Naive thymus-derived CD8-positive, alpha-beta T cell (primary cell): ENCODE data around the gene FRA10AC1. TPM values are rescaled to one million over a fixed set of nuclear protein-coding genes. Genes with fewer than 3 reads are reported as not detected.
"Not testable (repeated sequence)": the region's sequence is repeated elsewhere in the genome, so short reads cannot be mapped to it uniquely, and the experiment has no call there.

Source experiments
- ATAC-seq, 2 donors: fragments of 150-1000 bp; cut with Tn5 transposase in 1 of 2; sonication (Bioruptor Pico), chemical (Tn5 transposase) in 1 of 2; 1 replicate in 1 of 2; 2 replicates in 1 of 2; pipeline ENCODE4 v1.10.0; 2021; ENCODE audit warnings: mild to moderate bottlenecking in 2 of 2, moderate library complexity in 2 of 2
- POLR2A ChIA-PET: fragments of 350-600 bp; sonication (Branson Sonifier 250); formaldehyde crosslinking; loops from one replicate; lab custom pipeline; 2021; ENCODE audit warnings: antibody characterized with exemption; lab: Charles Lee
- DNase-seq, 10 donors: peaks; one replicate each; pipeline versions ENCODE4 v3.0.0 to v3.0.0-alpha.2; 2020 to 2022
- H3K27ac Mint-ChIP-seq, 10 donors: one replicate each; pipeline ENCODE4 v1.8.0; 2020 to 2022; ENCODE audit warnings: mild to moderate bottlenecking in 10 of 10, mixed read lengths in 10 of 10, moderate library complexity in 4 of 10, inconsistent platforms in 1 of 10
- H3K27me3 Mint-ChIP-seq, 5 donors: one replicate each; pipeline ENCODE4 v1.8.0; 2021 to 2022; ENCODE audit warnings: mixed read lengths in 5 of 5
- H3K36me3 Mint-ChIP-seq, 3 donors: one replicate each; pipeline ENCODE4 v1.8.0; 2020 to 2022; ENCODE audit warnings: mixed read lengths in 3 of 3, mild to moderate bottlenecking in 2 of 3, inconsistent platforms in 1 of 3
- H3K4me1 Mint-ChIP-seq, 4 donors: one replicate each; pipeline ENCODE4 v1.8.0; 2021 to 2022; ENCODE audit warnings: mixed read lengths in 4 of 4
- H3K4me3 Mint-ChIP-seq, 10 donors: one replicate each; pipeline ENCODE4 v1.8.0; 2020 to 2022; ENCODE audit warnings: mild to moderate bottlenecking in 10 of 10, mixed read lengths in 10 of 10, moderate library complexity in 6 of 10, inconsistent platforms in 1 of 10
- H3K9me3 Mint-ChIP-seq, 9 donors: one replicate each; pipeline ENCODE4 v1.8.0; 2020 to 2022; ENCODE audit warnings: mixed read lengths in 9 of 9, mild to moderate bottlenecking in 3 of 9, inconsistent platforms in 1 of 9, moderate library complexity in 1 of 9
- polyA plus RNA-seq, 3 donors: library from polyadenylated mRNA; unstranded; fragments of 300-500 nt; fragmentation: Illumina TruSeq; gene quantifications; one replicate each; pipeline ENCODE4 v1.2.3, GENCODE V29; 2021
- total RNA-seq, 8 experiments: library from RNA in 2 of 8; stranded (reverse) in 2 of 8; gene quantifications; one replicate each; pipeline ENCODE4 v1.2.3 and lab custom pipeline; 2021 to 2026

Gene FRA10AC1
- total and polyA plus RNA-seq, 5 experiments from 2014 or later, result 5.8 to 28.9 (median 6.8) TPM

GRCh38 chr10:93696582-93696981 is 5.8 kb downstream of the FRA10AC1 start:
- ATAC-seq, H3K27me3 Mint-ChIP-seq, H3K9me3 Mint-ChIP-seq, H3K27ac Mint-ChIP-seq, POLR2A ChIA-PET, H3K4me3 Mint-ChIP-seq, DNase-seq: not testable (repeated sequence)
- H3K36me3 Mint-ChIP-seq, result peaks cover 4 to 67% (median 20%) of the 10 kb centered on the region in 3 donors
- peaks cover 11 to 42% (median 27%) of the 10 kb centered on the region in 4 donors for H3K4me1 Mint-ChIP-seq

- Mint-ChIP-seq H3K27ac (peak overlapping the region in 1 of 10 donors; percentile 49), H3K4me1 (peaks cover 11 to 39% (median 25%) of the 10 kb centered on the region in 4 donors), H3K9me3 (no peaks in the 10 kb centered on the region), H3K4me3 (no peak overlapping the region), H3K27me3 (no peaks in the 10 kb centered on the region), H3K36me3 (peaks cover 4 to 73% (median 23%) of the 10 kb centered on the region in 3 donors)
- POLR2A ChIA-PET, result no interaction called here
- DNase-seq (no peak), ATAC-seq (no peak)
Measured at GRCh38 chr10:93695740-93696139, 6.7 kb downstream of the FRA10AC1 start.

- no peaks in the 10 kb centered on the region for H3K27me3 Mint-ChIP-seq
- DNase-seq (no peak), ATAC-seq (no peak)
- peaks cover 0 to 9% (median 3%) of the 10 kb centered on the region in 4 donors for H3K4me1 Mint-ChIP-seq
- no peak overlapping the region for H3K27ac Mint-ChIP-seq
- H3K36me3 Mint-ChIP-seq, result peaks cover 0 to 64% (median 16%) of the 10 kb centered on the region in 3 donors
- POLR2A ChIA-PET, result interaction anchor here (1.6 kb wide), 1 partner anchor 11 kb away, joined by 4 read pairs; no protein-coding TSS in a partner anchor
- H3K4me3 Mint-ChIP-seq, result no peak overlapping the region
- H3K9me3 Mint-ChIP-seq, result no peaks in the 10 kb centered on the region
Measured at GRCh38 chr10:93687737-93688136, 14.7 kb downstream of the FRA10AC1 start.

- Mint-ChIP-seq H3K9me3 (no peaks in the 10 kb centered on the region), H3K27ac (no peak overlapping the region), H3K27me3 (no peaks in the 10 kb centered on the region), H3K4me3 (no peak overlapping the region), H3K36me3 (peaks cover 0 to 36% (median 6%) of the 10 kb centered on the region in 3 donors), H3K4me1 (no peaks in the 10 kb centered on the region)
- ATAC-seq (no peak), DNase-seq (no peak)
- POLR2A ChIA-PET, result interaction anchor here (0.6 kb wide), 1 partner anchor 1265 kb away, joined by 3 read pairs; no protein-coding TSS in a partner anchor
Measured at GRCh38 chr10:93680412-93681047, 21.9 kb downstream of the FRA10AC1 start.

GRCh38 chr10:93678805-93679587 is 23.4 kb downstream of the FRA10AC1 start:
- Mint-ChIP-seq H3K4me1 (peaks cover 0 to 2% (median under 1%) of the 10 kb centered on the region in 4 donors), H3K4me3 (no peak overlapping the region)
- POLR2A ChIA-PET, result interaction anchor here (1.8 kb wide), 1 partner anchor 23 kb away, joined by 6 read pairs; the partner anchor contains the start of gene FRA10AC1

GRCh38 chr10:93678386-93678785 is 24.0 kb downstream of the FRA10AC1 start:
- H3K4me1 Mint-ChIP-seq, result peaks cover 0 to 2% (median under 1%) of the 10 kb centered on the region in 4 donors
- ATAC-seq (no peak), DNase-seq (no peak)
- H3K36me3 Mint-ChIP-seq, result peaks cover 9 to 34% (median 9%) of the 10 kb centered on the region in 3 donors
- peak overlapping the region in 2 of 10 donors; percentile 6 to 15 for H3K27ac Mint-ChIP-seq
- POLR2A ChIA-PET, result interaction anchor here (1.8 kb wide), 1 partner anchor 24 kb away, joined by 6 read pairs; the partner anchor contains the start of gene FRA10AC1
- no peaks in the 10 kb centered on the region for H3K9me3 Mint-ChIP-seq
- no peaks in the 10 kb centered on the region for H3K27me3 Mint-ChIP-seq
- H3K4me3 Mint-ChIP-seq, result no peak overlapping the region

More at GRCh38 chr10:93678805-93679587, 23.4 kb downstream of the FRA10AC1 start:
- H3K27ac Mint-ChIP-seq, result no peak overlapping the region
- H3K9me3 Mint-ChIP-seq, result no peaks in the 10 kb centered on the region
- ATAC-seq (no peak), DNase-seq (no peak)
- H3K36me3 Mint-ChIP-seq, result peaks cover 9 to 34% (median 9%) of the 10 kb centered on the region in 3 donors
- no peaks in the 10 kb centered on the region for H3K27me3 Mint-ChIP-seq

- H3K27ac Mint-ChIP-seq, result no peak overlapping the region
- DNase-seq, result no peak
Measured at GRCh38 chr10:93673791-93674190, 28.6 kb downstream of the FRA10AC1 start.

GRCh38 chr10:93672890-93673289 is 29.5 kb downstream of the FRA10AC1 start:
- Mint-ChIP-seq H3K27me3 (no peaks in the 10 kb centered on the region), H3K9me3 (no peaks in the 10 kb centered on the region), H3K4me1 (peaks cover 0 to 2% (median under 1%) of the 10 kb centered on the region in 4 donors), H3K27ac (peak overlapping the region in 2 of 10 donors; percentile 29 to 69), H3K4me3 (no peak overlapping the region), H3K36me3 (peaks cover 9 to 61% (median 25%) of the 10 kb centered on the region in 3 donors)
- ATAC-seq (no peak), DNase-seq (no peak)
- POLR2A ChIA-PET, result no interaction called here

More at GRCh38 chr10:93673791-93674190, 28.6 kb downstream of the FRA10AC1 start:
- no peaks in the 10 kb centered on the region for H3K27me3 Mint-ChIP-seq
- H3K4me1 Mint-ChIP-seq, result peaks cover 0 to 2% (median under 1%) of the 10 kb centered on the region in 4 donors
- ATAC-seq, result no peak
- peaks cover 9 to 54% (median 17%) of the 10 kb centered on the region in 3 donors for H3K36me3 Mint-ChIP-seq
- H3K9me3 Mint-ChIP-seq, result no peaks in the 10 kb centered on the region
- no peak overlapping the region for H3K4me3 Mint-ChIP-seq
- POLR2A ChIA-PET, result no interaction called here

GRCh38 chr10:93672022-93672678 is 30.2 kb downstream of the FRA10AC1 start:
- Mint-ChIP-seq H3K4me3 (no peak overlapping the region), H3K4me1 (peaks cover 0 to 2% (median under 1%) of the 10 kb centered on the region in 4 donors), H3K36me3 (peaks cover 9 to 68% (median 28%) of the 10 kb centered on the region in 3 donors), H3K27ac (peak overlapping the region in 2 of 10 donors; percentile 5 to 29), H3K9me3 (no peaks in the 10 kb centered on the region), H3K27me3 (no peaks in the 10 kb centered on the region)
- POLR2A ChIA-PET, result no interaction called here
- DNase-seq (no peak), ATAC-seq (no peak)

GRCh38 chr10:93671042-93671441 is 31.4 kb downstream of the FRA10AC1 start:
- Mint-ChIP-seq H3K9me3 (no peaks in the 10 kb centered on the region), H3K36me3 (peaks cover 9 to 77% (median 30%) of the 10 kb centered on the region in 3 donors), H3K4me1 (peaks cover 0 to 2% (median under 1%) of the 10 kb centered on the region in 4 donors), H3K4me3 (no peak overlapping the region), H3K27me3 (no peaks in the 10 kb centered on the region), H3K27ac (no peak overlapping the region)
- no peak for DNase-seq
- ATAC-seq, result no peak
- POLR2A ChIA-PET, result no interaction called here

- Mint-ChIP-seq H3K4me3 (no peak overlapping the region), H3K4me1 (peaks cover 0 to 2% (median under 1%) of the 10 kb centered on the region in 4 donors), H3K9me3 (no peaks in the 10 kb centered on the region), H3K27me3 (no peaks in the 10 kb centered on the region), H3K27ac (no peak overlapping the region), H3K36me3 (peaks cover 9 to 78% (median 28%) of the 10 kb centered on the region in 3 donors)
- POLR2A ChIA-PET, result no interaction called here
- no peak for DNase-seq
- no peak for ATAC-seq
Measured at GRCh38 chr10:93670372-93670771, 32.0 kb downstream of the FRA10AC1 start.

- peaks cover 0 to 77% (median 24%) of the 10 kb centered on the region in 3 donors for H3K36me3 Mint-ChIP-seq
- H3K9me3 Mint-ChIP-seq, result no peaks in the 10 kb centered on the region
- H3K4me1 Mint-ChIP-seq, result no peaks in the 10 kb centered on the region
- no peak overlapping the region for H3K4me3 Mint-ChIP-seq
- H3K27ac Mint-ChIP-seq, result peak overlapping the region in 1 of 10 donors; percentile 11
- ATAC-seq (no peak), DNase-seq (no peak)
- POLR2A ChIA-PET, result no interaction called here
- H3K27me3 Mint-ChIP-seq, result no peaks in the 10 kb centered on the region
Measured at GRCh38 chr10:93667795-93668194, 34.6 kb downstream of the FRA10AC1 start.
